Mammary epithelial cell (primary cell): Measurements from ENCODE around the gene ADRA2B.

ENCODE experiments used
- EZH2 ChIP-seq: IDR thresholded peaks from 2 replicates; pipeline ENCODE4 v1.6.1; 2012; ENCODE audit warnings: low read length, inconsistent platforms, borderline replicate concordance
- TF ChIP-seq, protein P1 (sequence below), 2 donors: IDR thresholded peaks in 1 of 2; conservative IDR thresholded peaks in 1 of 2; 2 replicates each; pipeline ENCODE4 v1.5.1; 2011 to 2012; ENCODE audit warnings: inconsistent platforms in 2 of 2, low read length in 2 of 2, mild to moderate bottlenecking in 2 of 2, control low read depth in 1 of 2, low read depth in 1 of 2; ENCODE audit not compliant: insufficient read depth in 1 of 2; ENCODE audit errors: extremely low read depth in 1 of 2

DNA sequence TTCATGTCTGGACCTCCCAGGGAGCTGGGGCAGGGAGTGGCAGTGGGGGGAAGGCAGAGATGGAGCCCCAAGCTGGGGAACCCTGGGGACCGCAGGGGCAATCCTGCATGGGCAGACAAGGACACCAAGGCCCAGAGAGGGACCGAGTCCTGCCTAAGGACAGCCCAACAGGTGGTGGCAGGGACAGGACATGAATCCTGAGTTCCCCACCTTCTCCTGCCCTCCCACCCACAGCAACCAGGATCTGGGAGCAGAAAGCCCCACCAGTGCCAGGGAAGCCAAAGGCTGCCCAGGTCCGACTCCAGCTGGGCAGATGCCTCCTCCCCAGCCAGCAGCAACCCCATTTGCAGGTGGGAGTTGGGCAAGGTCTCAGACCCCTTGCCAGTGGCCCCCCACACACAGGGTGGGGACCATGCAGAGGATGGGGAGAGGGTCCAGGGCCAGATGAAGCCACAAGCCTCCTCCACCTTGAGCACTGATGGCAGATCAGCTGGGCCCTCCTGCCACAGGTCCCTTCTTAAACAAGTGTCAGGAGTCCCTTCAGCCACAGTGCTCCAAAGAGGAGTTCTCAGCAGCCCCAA is 6.3 kb downstream of the ADRA2B start:
- TF ChIP-seq, protein P1, sequence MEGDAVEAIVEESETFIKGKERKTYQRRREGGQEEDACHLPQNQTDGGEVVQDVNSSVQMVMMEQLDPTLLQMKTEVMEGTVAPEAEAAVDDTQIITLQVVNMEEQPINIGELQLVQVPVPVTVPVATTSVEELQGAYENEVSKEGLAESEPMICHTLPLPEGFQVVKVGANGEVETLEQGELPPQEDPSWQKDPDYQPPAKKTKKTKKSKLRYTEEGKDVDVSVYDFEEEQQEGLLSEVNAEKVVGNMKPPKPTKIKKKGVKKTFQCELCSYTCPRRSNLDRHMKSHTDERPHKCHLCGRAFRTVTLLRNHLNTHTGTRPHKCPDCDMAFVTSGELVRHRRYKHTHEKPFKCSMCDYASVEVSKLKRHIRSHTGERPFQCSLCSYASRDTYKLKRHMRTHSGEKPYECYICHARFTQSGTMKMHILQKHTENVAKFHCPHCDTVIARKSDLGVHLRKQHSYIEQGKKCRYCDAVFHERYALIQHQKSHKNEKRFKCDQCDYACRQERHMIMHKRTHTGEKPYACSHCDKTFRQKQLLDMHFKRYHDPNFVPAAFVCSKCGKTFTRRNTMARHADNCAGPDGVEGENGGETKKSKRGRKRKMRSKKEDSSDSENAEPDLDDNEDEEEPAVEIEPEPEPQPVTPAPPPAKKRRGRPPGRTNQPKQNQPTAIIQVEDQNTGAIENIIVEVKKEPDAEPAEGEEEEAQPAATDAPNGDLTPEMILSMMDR (conservative IDR thresholded peaks at IDR 0.05 in 1 of 2, IDR thresholded peaks at IDR 0.05 in 1 of 2; ENCODE audit: extremely low read depth in 1 of 2, insufficient read depth in 1 of 2, low read depth in 1 of 2, low read length in 2 of 2), result no peak
- no peak for TF ChIP-seq EZH2
